ENCODE data around the gene CD300H. TPM values are rescaled to one million over a fixed set of nuclear protein-coding genes. Genes with fewer than 3 reads are reported as not detected.

CD300H gene
- total RNA-seq, 1 experiment from 2014 or later = not detected

- Histone ChIP-seq H2AFZ (ENCODE audit: low read depth, low read length, poor library complexity, severe bottlenecking) (no peak overlapping the region), H3K36me3 (ENCODE audit: control insufficient read depth in 1 of 2, insufficient read depth in 2 of 2, low read length in 2 of 2) (no peaks in the 10 kb centered on the region), H3K4me1 (ENCODE audit: control insufficient read depth in 1 of 2, insufficient read depth in 2 of 2, low read length in 2 of 2) (no peaks in the 10 kb centered on the region), H3K4me3 (replicated peaks in 1 of 2; ENCODE audit: low read depth in 1 of 2, low read length in 2 of 2) (no peak overlapping the region), H4K20me1 (ENCODE audit: insufficient read depth) (no peaks in the 10 kb centered on the region), H3K9me2 (ENCODE audit: insufficient read depth) (no peaks in the 10 kb centered on the region), H3K27me3 (ENCODE audit: insufficient read depth, low read length) (peaks cover 80% of the 10 kb centered on the region), H3K27ac (ENCODE audit: low read depth, low read length) (no peak overlapping the region), H3K4me2 (ENCODE audit: low read length) (no peak overlapping the region), H3K9me3 (ENCODE audit: control insufficient read depth in 1 of 2, insufficient read depth in 1 of 2, low read depth in 1 of 2, low read length in 2 of 2) (no peaks in the 10 kb centered on the region), H3K9ac (ENCODE audit: low read length) (no peak overlapping the region), H3K79me2 (ENCODE audit: insufficient read depth, low read length) (no peaks in the 10 kb centered on the region)
- ChIA-PET CTCF (no interaction called here), POLR2A (no interaction called here), RAD21 (ENCODE audit: low non-redundant PET in 1 of 2, low total read pairs in 2 of 2, uncharacterized antibody in 2 of 2, unreplicated experiment in 2 of 2) (no interaction called here)
- intact Hi-C loops (cut with micrococcal nuclease) = no loop called here
- no peak for DNase-seq (ENCODE audit: low read depth, low spot score)
- no TSS peak for BruUV-seq (replicated peaks)
- no peak for TF ChIP-seq CBX3 (IDR thresholded peaks at IDR 0.05; ENCODE audit: low read depth)
- TF ChIP-seq, protein P1, sequence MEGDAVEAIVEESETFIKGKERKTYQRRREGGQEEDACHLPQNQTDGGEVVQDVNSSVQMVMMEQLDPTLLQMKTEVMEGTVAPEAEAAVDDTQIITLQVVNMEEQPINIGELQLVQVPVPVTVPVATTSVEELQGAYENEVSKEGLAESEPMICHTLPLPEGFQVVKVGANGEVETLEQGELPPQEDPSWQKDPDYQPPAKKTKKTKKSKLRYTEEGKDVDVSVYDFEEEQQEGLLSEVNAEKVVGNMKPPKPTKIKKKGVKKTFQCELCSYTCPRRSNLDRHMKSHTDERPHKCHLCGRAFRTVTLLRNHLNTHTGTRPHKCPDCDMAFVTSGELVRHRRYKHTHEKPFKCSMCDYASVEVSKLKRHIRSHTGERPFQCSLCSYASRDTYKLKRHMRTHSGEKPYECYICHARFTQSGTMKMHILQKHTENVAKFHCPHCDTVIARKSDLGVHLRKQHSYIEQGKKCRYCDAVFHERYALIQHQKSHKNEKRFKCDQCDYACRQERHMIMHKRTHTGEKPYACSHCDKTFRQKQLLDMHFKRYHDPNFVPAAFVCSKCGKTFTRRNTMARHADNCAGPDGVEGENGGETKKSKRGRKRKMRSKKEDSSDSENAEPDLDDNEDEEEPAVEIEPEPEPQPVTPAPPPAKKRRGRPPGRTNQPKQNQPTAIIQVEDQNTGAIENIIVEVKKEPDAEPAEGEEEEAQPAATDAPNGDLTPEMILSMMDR (IDR thresholded peaks at IDR 0.05 in 2 of 3, conservative IDR thresholded peaks at IDR 0.05 in 1 of 3; ENCODE audit: borderline replicate concordance in 1 of 3, insufficient read depth in 1 of 3, low read depth in 2 of 3, low read length in 2 of 3) = no peak
- no peak for ATAC-seq
Observed at GRCh38 chr17:74599448-74599939, 32.2 kb upstream of the CD300H start.

DNA sequence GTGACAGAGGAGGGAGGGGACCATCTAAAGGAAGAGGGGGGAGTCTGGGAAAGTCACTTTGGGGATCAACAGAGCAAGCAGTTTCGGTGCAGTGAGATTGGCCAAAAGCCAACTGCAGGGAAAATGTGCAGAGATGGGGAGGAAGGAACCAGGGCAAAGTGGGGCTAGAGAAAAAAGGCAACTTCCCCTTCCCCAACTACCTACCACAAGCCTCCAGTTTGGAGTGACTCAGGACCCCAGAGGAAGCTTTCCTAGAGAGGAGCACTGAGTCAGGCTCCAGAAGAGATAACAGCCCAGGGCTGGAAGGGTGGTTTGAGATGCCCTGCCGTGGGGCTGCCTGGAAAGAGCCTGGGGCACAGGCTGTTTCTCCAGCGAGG is 31.7 kb upstream of the CD300H start:
- no peak overlapping the region for H3K27ac ChIP-seq (ENCODE audit: low read depth, low read length)
- TF ChIP-seq CEBPB (IDR thresholded peaks at IDR 0.05; ENCODE audit: low read depth) = no peak
- no peak for TF ChIP-seq EGR1 (IDR thresholded peaks at IDR 0.05; ENCODE audit: low read depth)
- TF ChIP-seq CBX3 (IDR thresholded peaks at IDR 0.05; ENCODE audit: low read depth) = no peak
- TF ChIP-seq, protein P1 (IDR thresholded peaks at IDR 0.05 in 2 of 3, conservative IDR thresholded peaks at IDR 0.05 in 1 of 3; ENCODE audit: borderline replicate concordance in 1 of 3, insufficient read depth in 1 of 3, low read depth in 2 of 3, low read length in 2 of 3) = no peak
- no peak for TF ChIP-seq TCF7L2 (IDR thresholded peaks at IDR 0.05; ENCODE audit: borderline replicate concordance, extremely low read depth, insufficient read depth, insufficient read length)
- POLR2A ChIA-PET = no interaction called here
- H3K9ac ChIP-seq (ENCODE audit: low read length) = no peak overlapping the region
- H3K4me1 ChIP-seq (ENCODE audit: control insufficient read depth in 1 of 2, insufficient read depth in 2 of 2, low read length in 2 of 2) = no peaks in the 10 kb centered on the region
- no peak overlapping the region for H3K4me3 ChIP-seq (replicated peaks in 1 of 2; ENCODE audit: low read depth in 1 of 2, low read length in 2 of 2)
- H4K20me1 ChIP-seq (ENCODE audit: insufficient read depth) = no peaks in the 10 kb centered on the region
- H3K9me3 ChIP-seq (ENCODE audit: control insufficient read depth in 1 of 2, insufficient read depth in 1 of 2, low read depth in 1 of 2, low read length in 2 of 2) = no peaks in the 10 kb centered on the region
- CTCF ChIA-PET = interaction anchor here (1.2 kb wide), 1 partner anchor 220 kb away, joined by 4 read pairs; no protein-coding TSS in a partner anchor
- DNase-seq (ENCODE audit: low read depth, low spot score) = no peak
- no peak overlapping the region for H2AFZ ChIP-seq (ENCODE audit: low read depth, low read length, poor library complexity, severe bottlenecking)
- no peaks in the 10 kb centered on the region for H3K79me2 ChIP-seq (ENCODE audit: insufficient read depth, low read length)
- peaks cover 78% of the 10 kb centered on the region for H3K27me3 ChIP-seq (ENCODE audit: insufficient read depth, low read length)
- no TSS peak for BruUV-seq (replicated peaks)
- no peaks in the 10 kb centered on the region for H3K9me2 ChIP-seq (ENCODE audit: insufficient read depth)
- RAD21 ChIA-PET (ENCODE audit: low non-redundant PET in 1 of 2, low total read pairs in 2 of 2, uncharacterized antibody in 2 of 2, unreplicated experiment in 2 of 2) = no interaction called here
- H3K4me2 ChIP-seq (ENCODE audit: low read length) = no peak overlapping the region
- H3K36me3 ChIP-seq (ENCODE audit: control insufficient read depth in 1 of 2, insufficient read depth in 2 of 2, low read length in 2 of 2) = no peaks in the 10 kb centered on the region
- intact Hi-C loops (cut with micrococcal nuclease) = no loop called here
- ATAC-seq = no peak

Data from HCT116 (cell line).